Smooth muscle cell (in vitro differentiated cells): ENCODE measurements around the gene PLAAT3. TPM values are rescaled to one million over a fixed set of nuclear protein-coding genes. Genes with fewer than 3 reads are reported as not detected.

Source experiments
- DNase-seq: peaks from one replicate; lab custom pipeline; 2025; ENCODE audit not compliant: unreplicated experiment; lab: John Stamatoyannopoulos, UW
- H2AFZ ChIP-seq: fragments of 200-600 bp; sonication (generic); 2 replicates; pipeline ENCODE4 v1.6.0; 2016; ENCODE audit warnings: antibody characterized with exemption, low read depth, mild to moderate bottlenecking
- H3F3A ChIP-seq: fragments of 200-600 bp; sonication (generic); 2 replicates; pipeline ENCODE4 v1.6.0; 2017; ENCODE audit warnings: antibody characterized with exemption, low read depth
- H3K27ac ChIP-seq: fragments of 200-600 bp; sonication (generic); 2 replicates; pipeline ENCODE4 v1.5.1; 2016; ENCODE audit warnings: low read depth, mild to moderate bottlenecking
- H3K27me3 ChIP-seq: fragments of 200-600 bp; sonication (generic); 2 replicates; pipeline ENCODE4 v1.6.1; 2016; ENCODE audit warnings: low read depth, mild to moderate bottlenecking
- H3K36me3 ChIP-seq: fragments of 200-600 bp; sonication (generic); 2 replicates; pipeline ENCODE4 v1.5.1; 2016; ENCODE audit warnings: low read depth
- H3K4me1 ChIP-seq: fragments of 200-600 bp; sonication (generic); 2 replicates; pipeline ENCODE4 v1.5.1; 2016; ENCODE audit warnings: low read depth
- H3K4me2 ChIP-seq: fragments of 200-600 bp; sonication (generic); 2 replicates; pipeline ENCODE4 v1.6.0; 2016; ENCODE audit warnings: mild to moderate bottlenecking
- H3K4me3 ChIP-seq: fragments of 200-600 bp; sonication (generic); 2 replicates; pipeline ENCODE4 v1.5.1; 2016; ENCODE audit warnings: mild to moderate bottlenecking
- H3K79me2 ChIP-seq: fragments of 200-600 bp; sonication (generic); 2 replicates; pipeline ENCODE4 v1.6.0; 2016; ENCODE audit warnings: low read depth, mild to moderate bottlenecking
- H3K9ac ChIP-seq: fragments of 200-600 bp; sonication (generic); 2 replicates; pipeline ENCODE4 v1.6.0; 2016; ENCODE audit warnings: low read depth
- H3K9me3 ChIP-seq: fragments of 200-600 bp; sonication (generic); replicated peaks from 2 replicates; pipeline ENCODE4 v1.5.1; 2016; ENCODE audit warnings: low read depth
- H4K20me1 ChIP-seq: fragments of 200-600 bp; sonication (generic); 2 replicates; pipeline ENCODE4 v1.6.0; 2016; ENCODE audit warnings: low read depth
- WGBS: methylation state at CpG from one replicate; pipeline ENCODE4 v1.1.7; 2016; ENCODE audit warnings: low lambda C conversion rate; 5-methylcytosine and 5-hydroxymethylcytosine counted together
- polyA plus RNA-seq: library from polyadenylated mRNA; unstranded; fragments of >200 nt; fragmentation: Nextera tagmentation; extraction: Ambion mirVana; gene quantifications from 2 replicates; pipeline ENCODE4 v1.2.1, GENCODE V29; 2016
- total RNA-seq: library from RNA; depleted of rRNA; stranded (reverse); fragments of >200 nt; gene quantifications from 2 replicates; pipeline ENCODE4 v1.2.3, GENCODE V29; 2014
- TF ChIP-seq, protein P1 (sequence below): fragments of 200-600 bp; sonication (generic); IDR thresholded peaks from 2 replicates; pipeline ENCODE4 v1.5.1; 2017; ENCODE audit warnings: borderline replicate concordance, mild to moderate bottlenecking, antibody characterized with exemption; ENCODE audit not compliant: insufficient read depth, poor library complexity, severe bottlenecking

PLAAT3 gene
- total and polyA plus RNA-seq, 2 experiments from 2014 or later, result 0.90 to 5.2 TPM

DNA sequence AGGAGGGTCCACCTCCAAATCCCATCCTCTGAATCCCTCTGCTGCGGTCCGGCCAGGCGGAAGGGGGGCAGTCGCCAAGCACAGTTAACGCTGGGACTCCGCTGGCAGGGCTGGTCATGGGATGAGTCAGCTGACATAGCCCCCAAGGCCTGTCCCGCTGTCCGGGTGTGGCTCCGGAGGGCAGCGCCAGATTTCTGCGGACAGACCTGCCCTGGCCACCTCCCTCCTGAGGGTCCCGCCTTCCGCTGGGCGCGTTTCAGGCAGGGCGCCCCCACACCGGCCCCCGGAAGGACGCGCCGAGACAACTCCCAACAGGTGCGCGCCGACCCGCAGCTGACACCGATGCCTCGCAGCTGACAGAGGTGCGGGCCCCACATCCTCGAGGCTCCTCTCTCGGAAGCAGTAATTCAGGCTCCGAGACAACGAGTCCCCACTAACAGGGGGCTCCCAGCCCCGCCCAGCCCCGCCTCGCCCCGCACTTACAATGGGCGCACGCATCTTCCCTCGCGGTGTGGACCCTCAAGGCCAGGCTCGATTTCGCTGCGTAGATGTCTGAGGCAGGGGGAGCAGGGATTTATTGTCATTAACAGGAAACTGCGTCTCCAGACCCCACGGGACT is 607 bp downstream of the PLAAT3 start:
- H3K79me2 ChIP-seq, result no peaks in the 10 kb centered on the region
- H3F3A ChIP-seq, result no peaks in the 10 kb centered on the region
- peak overlapping the region; percentile 45 for H2AFZ ChIP-seq
- no peak for DNase-seq
- peaks cover 17% of the 10 kb centered on the region for H3K4me1 ChIP-seq
- H3K9me3 ChIP-seq, result no peaks in the 10 kb centered on the region
- TF ChIP-seq, protein P1, sequence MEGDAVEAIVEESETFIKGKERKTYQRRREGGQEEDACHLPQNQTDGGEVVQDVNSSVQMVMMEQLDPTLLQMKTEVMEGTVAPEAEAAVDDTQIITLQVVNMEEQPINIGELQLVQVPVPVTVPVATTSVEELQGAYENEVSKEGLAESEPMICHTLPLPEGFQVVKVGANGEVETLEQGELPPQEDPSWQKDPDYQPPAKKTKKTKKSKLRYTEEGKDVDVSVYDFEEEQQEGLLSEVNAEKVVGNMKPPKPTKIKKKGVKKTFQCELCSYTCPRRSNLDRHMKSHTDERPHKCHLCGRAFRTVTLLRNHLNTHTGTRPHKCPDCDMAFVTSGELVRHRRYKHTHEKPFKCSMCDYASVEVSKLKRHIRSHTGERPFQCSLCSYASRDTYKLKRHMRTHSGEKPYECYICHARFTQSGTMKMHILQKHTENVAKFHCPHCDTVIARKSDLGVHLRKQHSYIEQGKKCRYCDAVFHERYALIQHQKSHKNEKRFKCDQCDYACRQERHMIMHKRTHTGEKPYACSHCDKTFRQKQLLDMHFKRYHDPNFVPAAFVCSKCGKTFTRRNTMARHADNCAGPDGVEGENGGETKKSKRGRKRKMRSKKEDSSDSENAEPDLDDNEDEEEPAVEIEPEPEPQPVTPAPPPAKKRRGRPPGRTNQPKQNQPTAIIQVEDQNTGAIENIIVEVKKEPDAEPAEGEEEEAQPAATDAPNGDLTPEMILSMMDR, result no peak
- peaks cover 31% of the 10 kb centered on the region for H3K27me3 ChIP-seq
- no peaks in the 10 kb centered on the region for H4K20me1 ChIP-seq
- 1% methylated on average over 39 of the region's 45 CpGs for WGBS
- H3K4me3 ChIP-seq, result peak overlapping the region; percentile 57
- no peak overlapping the region for H3K27ac ChIP-seq
- H3K4me2 ChIP-seq, result peak overlapping the region; percentile 95
- no peaks in the 10 kb centered on the region for H3K36me3 ChIP-seq
- no peak overlapping the region for H3K9ac ChIP-seq

DNA sequence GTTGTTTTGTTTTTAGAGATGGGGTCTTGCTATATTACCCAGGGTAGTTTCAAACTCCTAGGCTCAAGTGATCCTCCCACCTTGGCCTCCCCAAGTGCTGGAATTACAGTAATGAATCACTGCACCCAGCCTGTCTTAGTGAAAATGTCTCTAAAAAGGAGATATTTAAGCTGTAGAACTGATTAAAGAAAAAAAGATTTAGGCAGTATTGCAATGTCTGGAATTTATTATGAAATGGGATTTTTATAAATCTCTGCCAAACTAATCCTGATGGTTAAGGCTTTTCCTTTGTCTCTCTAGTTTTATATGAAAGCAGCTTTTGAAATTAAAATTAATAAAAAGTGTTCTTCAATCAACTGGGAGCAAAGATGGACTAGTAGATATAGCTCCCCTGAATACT is 2.1 kb downstream of the PLAAT3 start:
- Histone ChIP-seq H3K4me3 (no peak overlapping the region), H3K27me3 (peaks cover 31% of the 10 kb centered on the region), H4K20me1 (no peaks in the 10 kb centered on the region), H3K9ac (no peak overlapping the region), H3K79me2 (no peaks in the 10 kb centered on the region), H3K36me3 (no peaks in the 10 kb centered on the region), H3K27ac (no peak overlapping the region), H3K4me1 (peaks cover 17% of the 10 kb centered on the region), H3K9me3 (no peaks in the 10 kb centered on the region), H2AFZ (no peak overlapping the region), H3K4me2 (no peak overlapping the region), H3F3A (no peaks in the 10 kb centered on the region)
- TF ChIP-seq, protein P1, result no peak
- no peak for DNase-seq

DNA sequence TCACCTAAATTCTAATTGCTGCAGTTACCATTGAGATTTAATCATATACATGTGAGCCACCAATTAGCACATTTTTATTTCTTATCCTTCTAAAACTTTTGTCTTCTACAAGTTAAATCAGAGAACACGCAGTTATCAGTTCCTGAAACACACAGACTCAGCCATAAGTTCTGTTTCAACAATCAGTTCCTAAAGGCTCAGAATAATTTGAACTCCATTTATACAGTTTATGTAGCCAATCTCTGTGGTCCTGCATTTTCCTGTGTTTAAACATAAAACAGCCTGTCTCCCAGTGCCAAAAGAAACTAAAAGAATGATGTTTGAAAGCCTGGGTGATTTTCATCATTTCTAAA is 2.9 kb downstream of the PLAAT3 start:
- TF ChIP-seq, protein P1, result no peak
- no peak overlapping the region for H2AFZ ChIP-seq
- no peak overlapping the region for H3K27ac ChIP-seq
- H3K4me3 ChIP-seq, result no peak overlapping the region
- H3K4me1 ChIP-seq, result peaks cover 17% of the 10 kb centered on the region
- H3K9ac ChIP-seq, result no peak overlapping the region
- H3K9me3 ChIP-seq, result no peaks in the 10 kb centered on the region
- no peaks in the 10 kb centered on the region for H3K36me3 ChIP-seq
- no peak for DNase-seq
- no peaks in the 10 kb centered on the region for H3F3A ChIP-seq
- 61% methylated on average over 1 of the region's 1 CpG for WGBS
- H3K79me2 ChIP-seq, result no peaks in the 10 kb centered on the region
- H4K20me1 ChIP-seq, result no peaks in the 10 kb centered on the region
- no peak overlapping the region for H3K4me2 ChIP-seq
- H3K27me3 ChIP-seq, result peaks cover 31% of the 10 kb centered on the region

DNA sequence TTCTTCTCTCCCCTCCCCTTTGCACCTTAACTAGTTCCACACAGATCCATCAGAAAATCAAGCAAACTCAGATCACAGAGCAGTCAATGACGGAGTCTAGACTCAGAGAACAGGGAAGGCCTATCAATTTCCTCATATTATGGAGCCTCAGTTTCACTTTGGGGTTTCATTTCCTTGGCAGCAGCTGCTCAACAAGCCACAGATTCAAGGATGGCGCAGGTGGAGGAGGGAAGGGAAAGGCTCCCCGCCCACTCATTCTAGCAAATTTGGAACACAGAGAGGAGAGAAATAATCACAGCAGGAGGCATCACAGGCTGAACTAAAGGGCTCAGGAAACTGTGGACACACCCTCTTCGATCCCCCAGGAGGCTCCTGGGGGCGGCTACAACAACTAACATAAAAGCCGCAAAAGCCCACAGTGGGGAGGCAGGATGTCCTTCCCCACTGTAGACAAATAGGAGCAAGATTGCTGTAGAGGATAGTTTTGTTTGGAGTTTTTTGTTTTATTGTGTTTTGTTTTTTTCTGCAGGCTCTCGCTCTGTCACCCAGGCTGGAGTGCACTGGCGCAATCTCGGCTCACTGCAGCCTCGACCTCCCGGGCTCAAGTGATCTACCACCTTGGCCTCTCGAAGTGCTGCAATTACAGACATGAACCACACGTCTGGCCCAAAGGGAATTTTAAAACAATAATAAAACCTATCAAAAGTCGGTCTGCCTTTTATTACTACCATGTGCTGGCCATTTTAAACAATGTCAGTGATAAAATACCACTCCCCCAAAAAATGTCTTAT is 3.4 kb downstream of the PLAAT3 start:
- Histone ChIP-seq H3K4me1 (peaks cover 17% of the 10 kb centered on the region), H4K20me1 (no peaks in the 10 kb centered on the region), H2AFZ (no peak overlapping the region), H3F3A (no peaks in the 10 kb centered on the region), H3K36me3 (no peaks in the 10 kb centered on the region), H3K27ac (no peak overlapping the region), H3K27me3 (peaks cover 31% of the 10 kb centered on the region), H3K4me2 (no peak overlapping the region), H3K9me3 (no peaks in the 10 kb centered on the region), H3K79me2 (no peaks in the 10 kb centered on the region), H3K9ac (no peak overlapping the region), H3K4me3 (no peak overlapping the region)
- 58% methylated on average over 14 of the region's 14 CpGs for WGBS
- TF ChIP-seq, protein P1, result no peak
- no peak for DNase-seq
